Measurements from ENCODE around the gene NBPF14.
"Not testable (repeated sequence)": the region's sequence is repeated elsewhere in the genome, so short reads cannot be mapped to it uniquely, and the experiment has no call there.

DNA sequence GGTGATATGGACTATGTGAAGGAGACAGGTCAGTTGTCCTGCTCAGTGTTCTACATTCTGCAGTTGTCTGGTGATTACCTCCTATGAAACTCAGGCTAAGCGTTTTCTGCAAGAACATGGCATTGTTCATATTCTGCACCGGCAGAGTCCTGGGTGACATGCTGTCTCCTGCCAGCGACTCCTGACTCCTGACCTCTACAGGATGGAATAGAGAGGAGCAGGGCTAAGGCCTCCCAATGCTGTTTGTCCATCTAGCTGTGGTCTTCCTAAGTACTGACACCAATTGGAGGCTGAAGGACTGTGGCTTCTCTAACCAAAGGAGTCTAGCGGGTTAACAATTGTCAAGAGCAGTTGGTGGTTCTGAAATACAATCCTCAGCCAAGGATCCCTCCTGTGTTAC is 63.7 kb downstream of the NBPF14 start:
- TF ChIP-seq, protein P1, sequence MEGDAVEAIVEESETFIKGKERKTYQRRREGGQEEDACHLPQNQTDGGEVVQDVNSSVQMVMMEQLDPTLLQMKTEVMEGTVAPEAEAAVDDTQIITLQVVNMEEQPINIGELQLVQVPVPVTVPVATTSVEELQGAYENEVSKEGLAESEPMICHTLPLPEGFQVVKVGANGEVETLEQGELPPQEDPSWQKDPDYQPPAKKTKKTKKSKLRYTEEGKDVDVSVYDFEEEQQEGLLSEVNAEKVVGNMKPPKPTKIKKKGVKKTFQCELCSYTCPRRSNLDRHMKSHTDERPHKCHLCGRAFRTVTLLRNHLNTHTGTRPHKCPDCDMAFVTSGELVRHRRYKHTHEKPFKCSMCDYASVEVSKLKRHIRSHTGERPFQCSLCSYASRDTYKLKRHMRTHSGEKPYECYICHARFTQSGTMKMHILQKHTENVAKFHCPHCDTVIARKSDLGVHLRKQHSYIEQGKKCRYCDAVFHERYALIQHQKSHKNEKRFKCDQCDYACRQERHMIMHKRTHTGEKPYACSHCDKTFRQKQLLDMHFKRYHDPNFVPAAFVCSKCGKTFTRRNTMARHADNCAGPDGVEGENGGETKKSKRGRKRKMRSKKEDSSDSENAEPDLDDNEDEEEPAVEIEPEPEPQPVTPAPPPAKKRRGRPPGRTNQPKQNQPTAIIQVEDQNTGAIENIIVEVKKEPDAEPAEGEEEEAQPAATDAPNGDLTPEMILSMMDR (IDR thresholded peaks at IDR 0.05), result not testable (repeated sequence)
- TF ChIP-seq EP300 (IDR thresholded peaks at IDR 0.05), result not testable (repeated sequence)
